Mesendoderm (in vitro differentiated cells): Measurements from ENCODE around the gene CCKAR. TPM values are rescaled to one million over a fixed set of nuclear protein-coding genes. Genes with fewer than 3 reads are reported as not detected.

ENCODE experiments used
- DNase-seq: peaks from one replicate; pipeline ENCODE4 v3.0.0; 2013
- H2AK5ac ChIP-seq: 2 replicates; pipeline ENCODE4 v1.6.1; 2013; ENCODE audit warnings: low read length, inconsistent platforms
- H2BK120ac ChIP-seq: 2 replicates; pipeline ENCODE4 v1.6.1; 2013; ENCODE audit warnings: low read depth, mild to moderate bottlenecking, low read length, moderate library complexity, mixed read lengths
- H2BK15ac ChIP-seq: replicated peaks from 2 replicates; pipeline ENCODE4 v1.6.1; 2013; ENCODE audit warnings: low read depth, mild to moderate bottlenecking, moderate library complexity
- H2BK5ac ChIP-seq: 2 replicates; pipeline ENCODE4 v1.6.1; 2013; ENCODE audit warnings: low read length, inconsistent platforms
- H3K18ac ChIP-seq: 2 replicates; pipeline ENCODE4 v1.6.1; 2013; ENCODE audit warnings: mild to moderate bottlenecking, low read length, mixed read lengths
- H3K23ac ChIP-seq: one replicate; pipeline ENCODE4 v1.6.1; 2013; ENCODE audit warnings: low read length
- H3K27ac ChIP-seq: 2 replicates; pipeline ENCODE4 v1.5.1; 2013; ENCODE audit warnings: low read depth, mild to moderate bottlenecking, inconsistent platforms, low read length, moderate library complexity
- H3K27me3 ChIP-seq: 2 replicates; pipeline ENCODE4 v1.6.1; 2013; ENCODE audit warnings: low read length, control low read depth, mild to moderate bottlenecking, inconsistent platforms; ENCODE audit not compliant: insufficient read depth, poor library complexity
- H3K36me3 ChIP-seq: 2 replicates; pipeline ENCODE4 v1.6.1; 2013; ENCODE audit warnings: low read length, inconsistent platforms; ENCODE audit not compliant: control insufficient read depth, insufficient read depth
- H3K4ac ChIP-seq: one replicate; pipeline ENCODE4 v1.6.1; 2013; ENCODE audit warnings: low read depth, mild to moderate bottlenecking, low read length, moderate library complexity
- H3K4me1 ChIP-seq: 2 replicates; pipeline ENCODE4 v1.6.1; 2013; ENCODE audit warnings: low read depth, low read length, inconsistent platforms; ENCODE audit not compliant: control insufficient read depth
- H3K4me2 ChIP-seq: 2 replicates; pipeline ENCODE4 v1.6.1; 2013; ENCODE audit warnings: low read length
- H3K4me3 ChIP-seq: 2 replicates; pipeline ENCODE4 v1.5.1; 2013; ENCODE audit warnings: mild to moderate bottlenecking, low read length
- H3K56ac ChIP-seq: one replicate; pipeline ENCODE4 v1.6.1; 2013; ENCODE audit warnings: low read length
- H3K79me1 ChIP-seq: 2 replicates; pipeline ENCODE4 v1.6.1; 2013; ENCODE audit warnings: low read length, inconsistent platforms
- H3K79me2 ChIP-seq: 2 replicates; pipeline ENCODE4 v1.6.1; 2013; ENCODE audit warnings: mild to moderate bottlenecking, low read length; ENCODE audit not compliant: control insufficient read depth, insufficient read depth
- H3K9ac ChIP-seq: 2 replicates; pipeline ENCODE4 v1.6.1; 2013; ENCODE audit warnings: low read length, inconsistent platforms
- H4K5ac ChIP-seq: one replicate; pipeline ENCODE4 v1.6.1; 2013; ENCODE audit warnings: low read length
- H4K8ac ChIP-seq: one replicate; pipeline ENCODE4 v1.6.1; 2013; ENCODE audit warnings: low read depth, mild to moderate bottlenecking, control low read depth, low read length, moderate library complexity
- whole genome bisulfite sequencing: extraction: QIAGEN DNeasy Blood & Tissue Kit; methylation state at CpG from one replicate; pipeline ENCODE4 v1.1.7; 2013; ENCODE audit warnings: low lambda C conversion rate, missing lambda C conversion rate; ENCODE audit not compliant: insufficient coverage; ENCODE audit errors: extremely low coverage; 5-methylcytosine and 5-hydroxymethylcytosine counted together
- polyA plus RNA-seq, 2 experiments: library from polyadenylated mRNA; stranded (reverse); fragments of 200-250 nt; gene quantifications; one replicate each; pipeline ENCODE4 v1.2.3, GENCODE V29; 2013

CCKAR gene, protein sequence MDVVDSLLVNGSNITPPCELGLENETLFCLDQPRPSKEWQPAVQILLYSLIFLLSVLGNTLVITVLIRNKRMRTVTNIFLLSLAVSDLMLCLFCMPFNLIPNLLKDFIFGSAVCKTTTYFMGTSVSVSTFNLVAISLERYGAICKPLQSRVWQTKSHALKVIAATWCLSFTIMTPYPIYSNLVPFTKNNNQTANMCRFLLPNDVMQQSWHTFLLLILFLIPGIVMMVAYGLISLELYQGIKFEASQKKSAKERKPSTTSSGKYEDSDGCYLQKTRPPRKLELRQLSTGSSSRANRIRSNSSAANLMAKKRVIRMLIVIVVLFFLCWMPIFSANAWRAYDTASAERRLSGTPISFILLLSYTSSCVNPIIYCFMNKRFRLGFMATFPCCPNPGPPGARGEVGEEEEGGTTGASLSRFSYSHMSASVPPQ
- polyA plus RNA-seq (2013, experiment 1 of 2) = not detected
- not detected for polyA plus RNA-seq (2013, experiment 2 of 2)

DNA sequence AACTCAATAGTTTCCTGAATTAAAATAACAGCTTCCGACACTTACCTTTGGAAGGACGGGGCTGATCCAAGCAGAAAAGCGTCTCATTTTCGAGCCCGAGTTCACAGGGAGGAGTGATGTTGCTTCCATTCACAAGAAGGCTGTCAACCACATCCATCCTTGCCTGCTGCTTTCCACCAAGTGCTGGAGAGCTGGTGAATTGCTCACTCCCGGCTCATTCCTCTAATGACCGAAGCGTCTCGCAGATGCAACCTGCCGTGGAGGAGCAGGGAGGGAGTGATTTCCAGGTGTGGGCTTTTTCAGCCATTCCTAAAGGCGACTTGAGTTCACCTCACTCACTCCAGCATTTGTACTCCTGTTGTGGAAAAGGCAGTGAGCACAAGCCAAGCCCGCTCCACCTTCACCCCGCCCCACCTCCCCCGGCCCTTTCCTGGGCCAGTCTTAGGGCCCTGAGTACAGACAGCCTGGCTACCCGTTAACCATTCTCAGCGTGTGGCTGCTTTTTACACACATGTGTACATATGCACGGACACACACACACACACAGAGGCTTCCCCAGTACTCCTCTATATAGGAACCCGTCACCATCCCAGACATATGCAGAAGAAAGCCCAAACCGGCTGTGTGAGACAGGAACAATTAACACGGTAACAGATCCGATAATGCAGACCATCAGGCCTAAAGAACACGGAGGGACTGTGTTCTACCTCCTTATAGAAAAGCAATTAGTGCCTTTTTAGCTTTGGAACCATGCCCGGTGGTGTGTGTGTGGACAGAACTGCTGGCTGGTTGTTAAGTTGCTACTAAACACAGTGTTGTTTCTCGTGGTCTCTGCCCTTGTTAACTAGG lies at the start of gene CCKAR:
Gene CCKAR (minus strand): TSS at position 374 of the 849 bp plus-strand sequence. CDS start 217 bp downstream, at position 157.
- H3K27ac ChIP-seq = no peak within 1 kb of the TSS

GRCh38 chr4:26533685-26534084 lies 43.4 kb upstream of the CCKAR start:
- H2AK5ac ChIP-seq = no peak overlapping the region
- H2BK120ac ChIP-seq = no peak overlapping the region
- no CpG with 5 or more reads among the region's 2 CpGs for WGBS
- no peak for DNase-seq
- no peak overlapping the region for H4K8ac ChIP-seq
- H3K4me3 ChIP-seq = no peak overlapping the region
- no peak overlapping the region for H3K18ac ChIP-seq
- no peak overlapping the region for H3K27ac ChIP-seq
- no peak overlapping the region for H2BK15ac ChIP-seq
- no peak overlapping the region for H3K4ac ChIP-seq
- no peak overlapping the region for H2BK5ac ChIP-seq
- H4K5ac ChIP-seq = no peak overlapping the region
- H3K36me3 ChIP-seq = no peaks in the 10 kb centered on the region
- H3K56ac ChIP-seq = no peak overlapping the region
- H3K4me1 ChIP-seq = no peaks in the 10 kb centered on the region
- H3K79me2 ChIP-seq = no peaks in the 10 kb centered on the region
- no peaks in the 10 kb centered on the region for H3K79me1 ChIP-seq
- H3K4me2 ChIP-seq = no peak overlapping the region
- no peak overlapping the region for H3K23ac ChIP-seq
- H3K9ac ChIP-seq = no peak overlapping the region
- no peaks in the 10 kb centered on the region for H3K27me3 ChIP-seq

More for the DNA sequence above, at the start of gene CCKAR:
- H2BK120ac ChIP-seq = no peak within 1 kb of the TSS
- H3K4me1 ChIP-seq = no peaks in the 10 kb centered on the region
- no peak within 1 kb of the TSS for H4K5ac ChIP-seq
- H2BK5ac ChIP-seq = no peak within 1 kb of the TSS
- H3K23ac ChIP-seq = no peak within 1 kb of the TSS
- no peak within 1 kb of the TSS for H3K4me3 ChIP-seq
- no peak within 1 kb of the TSS for H3K9ac ChIP-seq
- no peak for DNase-seq
- WGBS = no CpG with 5 or more reads among the region's 24 CpGs
- no peaks in the 10 kb centered on the region for H3K27me3 ChIP-seq
- H3K18ac ChIP-seq = no peak within 1 kb of the TSS
- H3K4me2 ChIP-seq = no peak within 1 kb of the TSS
- H3K36me3 ChIP-seq = no peaks in the 10 kb centered on the region
- no peak within 1 kb of the TSS for H3K4ac ChIP-seq
- H3K79me2 ChIP-seq = no peaks in the 10 kb centered on the region
- H3K79me1 ChIP-seq = no peaks in the 10 kb centered on the region
- H2BK15ac ChIP-seq = no peak within 1 kb of the TSS
- no peak within 1 kb of the TSS for H4K8ac ChIP-seq
- H3K56ac ChIP-seq = no peak within 1 kb of the TSS
- no peak within 1 kb of the TSS for H2AK5ac ChIP-seq

DNA sequence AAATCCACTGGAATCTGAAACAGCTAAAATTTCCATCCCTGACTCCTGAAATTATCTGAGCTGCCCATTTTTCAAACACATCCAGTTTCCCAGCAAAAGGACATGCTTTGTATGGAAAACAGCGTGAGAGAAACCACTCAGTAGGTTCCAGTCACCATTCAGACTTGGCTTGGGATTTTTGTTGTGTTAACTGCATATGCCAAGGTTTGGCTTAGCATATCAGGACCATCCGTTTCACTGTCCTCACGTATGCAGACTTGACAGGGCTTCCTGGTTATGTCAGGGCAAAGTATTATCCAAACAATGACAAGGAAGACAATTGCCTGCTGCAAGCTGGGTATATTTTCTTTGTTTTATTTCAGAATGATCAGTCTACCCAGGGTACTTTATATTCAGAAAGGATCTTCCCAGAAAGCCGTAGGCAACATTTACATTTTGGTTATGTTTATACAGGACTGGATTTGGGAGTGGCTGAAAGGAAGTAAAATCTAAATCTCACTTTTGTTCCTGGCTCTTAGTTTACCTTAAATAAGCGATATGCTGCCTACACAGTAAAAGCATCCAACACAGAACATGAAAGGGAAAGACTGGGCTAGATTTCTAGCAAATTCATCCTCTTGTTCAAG lies 41.3 kb upstream of the CCKAR start:
- no peak overlapping the region for H3K56ac ChIP-seq
- no peak overlapping the region for H3K4ac ChIP-seq
- H2BK15ac ChIP-seq = no peak overlapping the region
- H3K27ac ChIP-seq = no peak overlapping the region
- H3K79me2 ChIP-seq = no peaks in the 10 kb centered on the region
- no peaks in the 10 kb centered on the region for H3K27me3 ChIP-seq
- no CpG with 5 or more reads among the region's 5 CpGs for WGBS
- no peak overlapping the region for H4K5ac ChIP-seq
- no peak overlapping the region for H3K23ac ChIP-seq
- DNase-seq = no peak
- no peak overlapping the region for H2BK120ac ChIP-seq
- H3K4me1 ChIP-seq = no peaks in the 10 kb centered on the region
- no peak overlapping the region for H2BK5ac ChIP-seq
- no peak overlapping the region for H3K4me2 ChIP-seq
- no peak overlapping the region for H3K9ac ChIP-seq
- H3K36me3 ChIP-seq = no peaks in the 10 kb centered on the region
- H4K8ac ChIP-seq = no peak overlapping the region
- no peak overlapping the region for H3K4me3 ChIP-seq
- H3K79me1 ChIP-seq = no peaks in the 10 kb centered on the region
- no peak overlapping the region for H2AK5ac ChIP-seq
- H3K18ac ChIP-seq = no peak overlapping the region

DNA sequence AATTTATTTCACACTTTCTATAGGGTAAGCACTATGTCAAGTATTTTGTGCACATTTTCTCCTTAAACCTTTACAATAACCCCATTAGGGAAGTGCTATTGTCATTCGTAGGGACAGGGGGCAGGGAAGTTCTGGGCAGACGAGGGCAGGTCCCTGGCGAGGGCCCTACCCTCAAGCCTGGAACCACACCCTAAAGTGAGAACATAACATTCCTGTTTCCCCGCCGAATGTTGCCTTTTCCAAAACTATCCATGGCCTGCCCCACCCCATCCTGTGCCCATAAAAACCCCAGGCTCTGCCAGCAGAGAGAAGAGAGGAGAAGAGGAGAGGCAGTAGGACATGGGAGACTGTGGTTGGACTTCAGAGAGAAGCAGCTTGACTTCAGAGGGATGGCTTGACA lies 39.8 kb upstream of the CCKAR start:
- H2BK5ac ChIP-seq = no peak overlapping the region
- no peak overlapping the region for H3K4me2 ChIP-seq
- H3K4me1 ChIP-seq = no peaks in the 10 kb centered on the region
- H2BK120ac ChIP-seq = no peak overlapping the region
- no peak for DNase-seq
- H3K79me2 ChIP-seq = no peaks in the 10 kb centered on the region
- H3K36me3 ChIP-seq = no peaks in the 10 kb centered on the region
- no peak overlapping the region for H4K5ac ChIP-seq
- no peak overlapping the region for H2BK15ac ChIP-seq
- no CpG with 5 or more reads among the region's 5 CpGs for WGBS
- no peaks in the 10 kb centered on the region for H3K79me1 ChIP-seq
- no peak overlapping the region for H3K9ac ChIP-seq
- H4K8ac ChIP-seq = no peak overlapping the region
- H3K4me3 ChIP-seq = no peak overlapping the region
- H2AK5ac ChIP-seq = no peak overlapping the region
- no peak overlapping the region for H3K56ac ChIP-seq
- H3K18ac ChIP-seq = no peak overlapping the region
- H3K4ac ChIP-seq = no peak overlapping the region
- H3K23ac ChIP-seq = no peak overlapping the region
- H3K27ac ChIP-seq = no peak overlapping the region
- no peaks in the 10 kb centered on the region for H3K27me3 ChIP-seq

GRCh38 chr4:26529479-26529878 lies 39.2 kb upstream of the CCKAR start:
- Histone ChIP-seq H3K4ac (no peak overlapping the region), H3K79me1 (no peaks in the 10 kb centered on the region), H3K18ac (no peak overlapping the region), H3K36me3 (no peaks in the 10 kb centered on the region), H3K56ac (no peak overlapping the region), H3K4me3 (no peak overlapping the region), H4K5ac (no peak overlapping the region), H3K79me2 (no peaks in the 10 kb centered on the region), H3K4me2 (no peak overlapping the region), H3K27ac (no peak overlapping the region), H3K9ac (no peak overlapping the region), H2BK15ac (no peak overlapping the region), H2BK120ac (no peak overlapping the region), H2BK5ac (no peak overlapping the region), H3K4me1 (no peaks in the 10 kb centered on the region), H3K23ac (no peak overlapping the region), H4K8ac (no peak overlapping the region), H2AK5ac (no peak overlapping the region), H3K27me3 (no peaks in the 10 kb centered on the region)
- WGBS = no CpG with 5 or more reads among the region's 5 CpGs
- DNase-seq = no peak
